ENCODE measurements around the gene IFT88. TPM values are rescaled to one million over a fixed set of nuclear protein-coding genes. Genes with fewer than 3 reads are reported as not detected.

Gene IFT88
- total RNA-seq, 1 donor from 2014 or later: 28.8 TPM

GRCh38 chr13:20525144-20525600 lies 41.8 kb upstream of the IFT88 start:
- Mint-ChIP-seq H3K27ac (peak overlapping the region; percentile 3), H3K36me3 (no peaks in the 10 kb centered on the region), H3K4me3 (peak overlapping the region; percentile 77), H3K4me1 (peaks cover 14% of the 10 kb centered on the region), H3K27me3 (ENCODE audit: low read depth) (peaks cover 10% of the 10 kb centered on the region), H3K9me3 (no peaks in the 10 kb centered on the region)
- DNase-seq (ENCODE audit: low spot score in 2 of 2, unreplicated experiment in 2 of 2): peak; percentile 25 to 54
- no peak for TF ChIP-seq CTCF (IDR thresholded peaks at IDR 0.05; ENCODE audit: unreplicated experiment)

- Mint-ChIP-seq H3K4me3 (peak within 1 kb of the TSS; percentile 77), H3K4me1 (peaks cover 14% of the 10 kb centered on the region), H3K27ac (peak within 1 kb of the TSS; percentile 3), H3K9me3 (no peaks in the 10 kb centered on the region), H3K36me3 (no peaks in the 10 kb centered on the region), H3K27me3 (ENCODE audit: low read depth) (peaks cover 10% of the 10 kb centered on the region)
- no peak for TF ChIP-seq CTCF (IDR thresholded peaks at IDR 0.05; ENCODE audit: unreplicated experiment)
- DNase-seq (ENCODE audit: low spot score in 2 of 2, unreplicated experiment in 2 of 2): peak; percentile 49 to 66
These were observed 41.1 kb upstream of the IFT88 start, which contains the start of gene CRYL1 for GRCh38 chr13:20525601-20526544. Gene CRYL1, minus strand, starts transcription at chr13:20525857. Its CDS starts 63 bp downstream, at chr13:20525794.

DNA sequence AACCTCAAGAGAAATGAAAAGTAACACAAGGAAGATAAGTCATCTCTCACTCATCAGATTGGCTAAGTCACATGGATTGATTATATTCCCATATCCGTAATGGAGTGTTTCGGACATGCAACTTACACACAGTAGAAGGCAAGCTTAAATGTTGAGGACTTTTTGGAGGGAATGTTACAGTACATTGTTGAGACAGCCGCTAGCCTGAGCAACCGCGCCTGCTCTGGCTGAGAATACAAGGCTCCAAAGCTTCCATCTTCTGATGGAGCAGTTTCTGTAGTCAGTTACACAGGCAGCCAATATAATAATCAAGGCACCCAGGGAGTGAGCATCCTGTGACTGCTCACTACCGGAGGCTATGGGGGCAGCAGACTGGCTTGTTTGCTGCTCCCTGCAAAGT lies 40.3 kb upstream of the IFT88 start:
- H3K4me1 Mint-ChIP-seq: peaks cover 14% of the 10 kb centered on the region
- no peak for DNase-seq (ENCODE audit: low spot score in 2 of 2, unreplicated experiment in 2 of 2)
- H3K4me3 Mint-ChIP-seq: peak overlapping the region; percentile 67
- no peaks in the 10 kb centered on the region for H3K36me3 Mint-ChIP-seq
- peaks cover 10% of the 10 kb centered on the region for H3K27me3 Mint-ChIP-seq (ENCODE audit: low read depth)
- H3K27ac Mint-ChIP-seq: no peak overlapping the region
- TF ChIP-seq CTCF (IDR thresholded peaks at IDR 0.05; ENCODE audit: unreplicated experiment): no peak
- no peaks in the 10 kb centered on the region for H3K9me3 Mint-ChIP-seq

DNA sequence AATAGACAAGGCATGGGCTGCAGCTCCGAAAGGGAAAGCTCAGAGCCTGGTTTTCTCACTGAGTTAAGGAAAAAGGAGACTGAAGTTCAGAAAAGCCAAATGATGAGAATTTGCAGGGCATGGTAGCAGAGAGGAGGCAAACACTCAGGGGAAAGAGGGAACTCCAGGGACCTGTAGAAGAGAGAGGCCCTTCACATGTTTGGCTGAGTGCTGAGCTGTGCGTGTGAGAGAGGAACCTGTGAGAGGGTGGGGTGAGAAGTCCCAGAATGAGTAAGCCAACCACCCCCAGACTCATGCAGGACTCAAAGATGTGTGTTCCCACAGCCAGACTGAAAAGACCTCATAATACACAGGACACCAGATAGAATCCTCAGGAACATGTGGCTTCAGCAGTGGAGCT lies 38.5 kb upstream of the IFT88 start:
- Mint-ChIP-seq H3K27ac (no peak overlapping the region), H3K4me3 (no peak overlapping the region), H3K36me3 (no peaks in the 10 kb centered on the region), H3K4me1 (peaks cover 12% of the 10 kb centered on the region), H3K27me3 (ENCODE audit: low read depth) (peaks cover 10% of the 10 kb centered on the region), H3K9me3 (no peaks in the 10 kb centered on the region)
- no peak for TF ChIP-seq CTCF (IDR thresholded peaks at IDR 0.05; ENCODE audit: unreplicated experiment)
- DNase-seq (ENCODE audit: low spot score in 2 of 2, unreplicated experiment in 2 of 2): no peak

GRCh38 chr13:20534038-20534608 lies 32.8 kb upstream of the IFT88 start:
- no peaks in the 10 kb centered on the region for H3K4me1 Mint-ChIP-seq
- H3K9me3 Mint-ChIP-seq: peaks cover 22% of the 10 kb centered on the region
- no peak overlapping the region for H3K27ac Mint-ChIP-seq
- H3K27me3 Mint-ChIP-seq (ENCODE audit: low read depth): no peaks in the 10 kb centered on the region
- no peak overlapping the region for H3K4me3 Mint-ChIP-seq
- H3K36me3 Mint-ChIP-seq: no peaks in the 10 kb centered on the region
- TF ChIP-seq CTCF (IDR thresholded peaks at IDR 0.05; ENCODE audit: unreplicated experiment): no peak
- no peak for DNase-seq (ENCODE audit: low spot score in 2 of 2, unreplicated experiment in 2 of 2)
